Activated CD4-positive, alpha-beta T cell treated with anti-CD3 and anti-CD28 coated beads, Interleukin-2, amount 10 ng/mL, durations not matched to agents 24 days and 14 days (primary cell): ENCODE results near the gene B3GALT2. TPM values are rescaled to one million over a fixed set of nuclear protein-coding genes. Genes with fewer than 3 reads are reported as not detected.
"Not testable (repeated sequence)": the region's sequence is repeated elsewhere in the genome, so short reads cannot be mapped to it uniquely, and the experiment has no call there.

Experiments
- DNase-seq: peaks from one replicate; pipeline ENCODE4 v3.0.0; 2022
- H3K27ac Mint-ChIP-seq: one replicate; pipeline ENCODE4 v1.8.0; 2022; ENCODE audit warnings: mild to moderate bottlenecking, mixed read lengths
- H3K27me3 Mint-ChIP-seq: one replicate; pipeline ENCODE4 v1.8.0; 2022; ENCODE audit warnings: mixed read lengths
- H3K36me3 Mint-ChIP-seq: one replicate; pipeline ENCODE4 v1.8.0; 2022; ENCODE audit warnings: low read depth, mild to moderate bottlenecking, mixed read lengths
- H3K4me1 Mint-ChIP-seq: one replicate; pipeline ENCODE4 v1.8.0; 2021; ENCODE audit warnings: mixed read lengths
- H3K4me3 Mint-ChIP-seq: one replicate; pipeline ENCODE4 v1.8.0; 2022; ENCODE audit warnings: mild to moderate bottlenecking, moderate library complexity, mixed read lengths
- H3K9me3 Mint-ChIP-seq: one replicate; pipeline ENCODE4 v1.8.0; 2021; ENCODE audit warnings: mixed read lengths
- intact Hi-C: fragments of 100-400 bp; cut with micrococcal nuclease; formaldehyde crosslinking; loops from one replicate; pipeline ENCODE4 v1.15.1; 2023
- total RNA-seq: library from RNA; stranded (reverse); gene quantifications from 2 replicates; pipeline ENCODE4 v1.2.3, GENCODE V29; 2022

The B3GALT2 gene
- total RNA-seq, 1 donor from 2014 or later = 0.09 TPM

- Mint-ChIP-seq H3K27me3 (no peaks in the 10 kb centered on the region), H3K36me3 (peaks cover 40% of the 10 kb centered on the region), H3K9me3 (peaks cover 3% of the 10 kb centered on the region), H3K4me1 (peaks cover 21% of the 10 kb centered on the region), H3K4me3 (no peak overlapping the region), H3K27ac (no peak overlapping the region)
- intact Hi-C loops = no loop called here
- no peak for DNase-seq
These were observed 6.2 kb upstream of the B3GALT2 start for GRCh38 chr1:193192586-193192985.

- Mint-ChIP-seq H3K36me3 (peaks cover 30% of the 10 kb centered on the region), H3K9me3 (no peaks in the 10 kb centered on the region), H3K4me1 (peaks cover 22% of the 10 kb centered on the region), H3K27me3 (no peaks in the 10 kb centered on the region), H3K27ac (no peak overlapping the region), H3K4me3 (no peak overlapping the region)
- DNase-seq = no peak
- intact Hi-C loops = no loop called here
These were observed 3.8 kb upstream of the B3GALT2 start for GRCh38 chr1:193190096-193190744.

DNA sequence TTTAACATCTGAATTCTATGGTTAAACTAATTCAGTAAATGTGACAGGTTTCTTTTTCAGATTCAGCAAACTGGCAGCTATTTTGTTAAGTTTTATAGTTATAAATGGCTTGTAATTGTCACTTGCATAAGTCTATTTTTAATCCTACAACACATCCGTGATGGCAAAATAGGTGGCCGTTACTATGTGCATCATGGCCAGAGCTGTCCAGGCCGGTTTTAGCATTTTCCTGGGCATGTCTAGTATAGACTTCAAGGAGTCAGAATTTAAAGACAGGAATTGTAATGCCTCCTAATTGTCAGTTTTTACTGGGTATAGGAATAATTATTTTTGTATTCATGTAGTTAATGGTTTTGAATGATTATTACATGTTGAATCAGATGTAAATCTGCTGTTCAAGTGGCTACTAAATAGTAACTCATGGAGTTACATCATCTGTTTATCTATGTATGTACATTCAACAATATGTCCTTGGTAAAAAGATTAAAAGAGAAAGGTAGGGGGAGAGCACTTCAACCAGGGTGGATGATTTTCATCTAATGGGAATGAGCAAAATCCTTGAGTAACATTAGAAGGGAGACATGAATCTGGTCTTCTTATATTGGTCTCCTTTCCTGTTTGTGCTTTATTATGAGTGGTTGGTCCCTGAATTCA, 3.2 kb upstream of the B3GALT2 start:
- DNase-seq = no peak
- no peaks in the 10 kb centered on the region for H3K9me3 Mint-ChIP-seq
- H3K27me3 Mint-ChIP-seq = no peaks in the 10 kb centered on the region
- H3K4me3 Mint-ChIP-seq = no peak overlapping the region
- H3K4me1 Mint-ChIP-seq = peaks cover 21% of the 10 kb centered on the region
- peaks cover 27% of the 10 kb centered on the region for H3K36me3 Mint-ChIP-seq
- intact Hi-C loops = loop anchor here (10.0 kb wide), 2 partner anchors 155 to 905 kb away; no protein-coding TSS in a partner anchor
- no peak overlapping the region for H3K27ac Mint-ChIP-seq

- H3K9me3 Mint-ChIP-seq, H3K27ac Mint-ChIP-seq, DNase-seq, H3K27me3 Mint-ChIP-seq, H3K4me3 Mint-ChIP-seq: not testable (repeated sequence)
- Mint-ChIP-seq H3K4me1 (peaks cover 24% of the 10 kb centered on the region), H3K36me3 (peaks cover 23% of the 10 kb centered on the region)
- intact Hi-C loops = loop anchor here (10.0 kb wide), 2 partner anchors 156 to 906 kb away; no protein-coding TSS in a partner anchor
These were observed 2.5 kb upstream of the B3GALT2 start for GRCh38 chr1:193188915-193189314.

- H3K27me3 Mint-ChIP-seq = no peaks in the 10 kb centered on the region
- DNase-seq = no peak
- H3K4me3 Mint-ChIP-seq = no peak overlapping the region
- intact Hi-C loops = loop anchor here (10.0 kb wide), 2 partner anchors 158 to 908 kb away; no protein-coding TSS in a partner anchor
- no peaks in the 10 kb centered on the region for H3K9me3 Mint-ChIP-seq
- H3K4me1 Mint-ChIP-seq = peaks cover 29% of the 10 kb centered on the region
- H3K36me3 Mint-ChIP-seq = peaks cover 8% of the 10 kb centered on the region
- no peak overlapping the region for H3K27ac Mint-ChIP-seq
These were observed 701 bp upstream of the B3GALT2 start for GRCh38 chr1:193187114-193187513.

GRCh38 chr1:193185211-193185610, 1.2 kb downstream of the B3GALT2 start:
- Mint-ChIP-seq H3K4me3 (peak overlapping the region; percentile 69), H3K27me3 (no peaks in the 10 kb centered on the region), H3K4me1 (peaks cover 27% of the 10 kb centered on the region), H3K9me3 (no peaks in the 10 kb centered on the region), H3K36me3 (no peaks in the 10 kb centered on the region), H3K27ac (no peak overlapping the region)
- DNase-seq = no peak
- intact Hi-C loops = loop anchor here (10.0 kb wide), 2 partner anchors 160 to 910 kb away; no protein-coding TSS in a partner anchor

GRCh38 chr1:193184776-193185175, 1.6 kb downstream of the B3GALT2 start:
- H3K4me3 Mint-ChIP-seq = peak overlapping the region; percentile 37
- no peaks in the 10 kb centered on the region for H3K9me3 Mint-ChIP-seq
- intact Hi-C loops = loop anchor here (10.0 kb wide), 2 partner anchors 160 to 910 kb away; no protein-coding TSS in a partner anchor
- no peak overlapping the region for H3K27ac Mint-ChIP-seq
- H3K27me3 Mint-ChIP-seq = no peaks in the 10 kb centered on the region
- DNase-seq = no peak
- H3K36me3 Mint-ChIP-seq = no peaks in the 10 kb centered on the region
- peaks cover 26% of the 10 kb centered on the region for H3K4me1 Mint-ChIP-seq

DNA sequence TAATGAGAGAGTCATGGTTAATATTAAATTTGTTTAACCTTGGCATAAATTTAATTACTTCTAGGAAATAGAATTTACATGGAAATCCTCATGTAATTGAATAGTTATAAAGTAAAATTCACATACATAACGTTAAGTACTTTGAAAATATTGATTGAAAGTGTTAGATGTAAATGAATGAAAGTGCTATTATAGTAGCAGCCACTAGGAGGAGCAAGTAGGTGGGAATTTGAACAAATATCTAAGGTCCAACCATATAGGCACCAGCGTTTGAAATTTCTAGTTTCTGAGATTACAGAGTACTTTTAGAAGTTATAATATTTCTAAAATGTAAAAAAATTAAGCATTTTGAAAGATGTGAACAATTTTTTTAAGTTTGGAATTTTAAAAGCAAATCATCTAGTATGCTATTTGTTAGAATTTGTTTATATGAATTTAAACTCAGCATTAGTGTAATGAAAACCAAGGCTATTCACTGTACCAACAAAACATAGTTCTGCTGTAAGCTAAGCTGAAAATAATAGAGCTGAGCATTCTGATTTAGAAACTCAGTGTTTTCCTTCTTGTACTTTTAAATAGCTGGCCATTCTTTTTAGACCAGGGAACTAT, 3.3 kb downstream of the B3GALT2 start:
- Mint-ChIP-seq H3K36me3 (no peaks in the 10 kb centered on the region), H3K4me3 (no peak overlapping the region), H3K27me3 (no peaks in the 10 kb centered on the region), H3K4me1 (peaks cover 23% of the 10 kb centered on the region), H3K9me3 (no peaks in the 10 kb centered on the region), H3K27ac (no peak overlapping the region)
- DNase-seq = peak; percentile 76
- intact Hi-C loops = loop anchor here (1.0 to 10.0 kb wide), 3 partner anchors 162 to 1112 kb away; no protein-coding TSS in a partner anchor

- H3K27me3 Mint-ChIP-seq = no peaks in the 10 kb centered on the region
- no peak for DNase-seq
- no peak overlapping the region for H3K4me3 Mint-ChIP-seq
- intact Hi-C loops = loop anchor here (10.0 kb wide), 2 partner anchors 163 to 913 kb away; no protein-coding TSS in a partner anchor
- H3K4me1 Mint-ChIP-seq = peaks cover 25% of the 10 kb centered on the region
- H3K36me3 Mint-ChIP-seq = peaks cover 3% of the 10 kb centered on the region
- no peak overlapping the region for H3K27ac Mint-ChIP-seq
- H3K9me3 Mint-ChIP-seq = no peaks in the 10 kb centered on the region
These were observed 4.4 kb downstream of the B3GALT2 start for GRCh38 chr1:193181985-193182384.

GRCh38 chr1:193181536-193181935, 4.9 kb downstream of the B3GALT2 start:
- H3K27me3 Mint-ChIP-seq = no peaks in the 10 kb centered on the region
- H3K4me1 Mint-ChIP-seq = peaks cover 23% of the 10 kb centered on the region
- intact Hi-C loops = loop anchor here (10.0 kb wide), 2 partner anchors 163 to 913 kb away; no protein-coding TSS in a partner anchor
- DNase-seq = no peak
- H3K27ac Mint-ChIP-seq = no peak overlapping the region
- H3K9me3 Mint-ChIP-seq = no peaks in the 10 kb centered on the region
- peaks cover 6% of the 10 kb centered on the region for H3K36me3 Mint-ChIP-seq
- H3K4me3 Mint-ChIP-seq = no peak overlapping the region

GRCh38 chr1:193179094-193179493, 7.3 kb downstream of the B3GALT2 start:
- peaks cover 12% of the 10 kb centered on the region for H3K36me3 Mint-ChIP-seq
- H3K4me1 Mint-ChIP-seq = peaks cover 8% of the 10 kb centered on the region

DNA sequence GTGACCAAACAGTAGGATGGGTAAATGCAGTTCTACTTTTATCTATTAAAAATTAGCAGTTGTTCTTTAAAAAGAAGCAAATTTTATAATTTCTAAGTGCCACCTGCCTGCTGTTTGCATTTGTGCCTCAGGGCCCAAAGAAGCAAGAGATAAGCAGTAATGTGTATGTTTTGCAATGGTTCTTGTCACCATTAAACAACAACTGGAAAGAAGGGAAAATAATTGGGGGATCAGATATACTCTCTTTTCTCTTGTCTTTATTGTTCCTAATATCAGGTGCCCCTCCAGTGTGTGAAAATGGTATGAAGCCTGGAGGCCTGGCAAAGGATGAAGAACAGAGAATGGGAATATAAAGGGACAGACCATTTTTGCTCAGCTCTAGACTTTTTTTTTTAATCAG, 9.6 kb downstream of the B3GALT2 start:
- peaks cover 21% of the 10 kb centered on the region for H3K36me3 Mint-ChIP-seq
- H3K27ac Mint-ChIP-seq = no peak overlapping the region
- H3K4me3 Mint-ChIP-seq = no peak overlapping the region
- H3K4me1 Mint-ChIP-seq = peaks cover 6% of the 10 kb centered on the region
- no peaks in the 10 kb centered on the region for H3K27me3 Mint-ChIP-seq
- no peaks in the 10 kb centered on the region for H3K9me3 Mint-ChIP-seq
- DNase-seq = no peak
- intact Hi-C loops = no loop called here

More at GRCh38 chr1:193179094-193179493, 7.3 kb downstream of the B3GALT2 start:
- Mint-ChIP-seq H3K27me3 (no peaks in the 10 kb centered on the region), H3K9me3 (no peaks in the 10 kb centered on the region), H3K27ac (no peak overlapping the region), H3K4me3 (no peak overlapping the region)
- DNase-seq = no peak
- intact Hi-C loops = no loop called here

- peaks cover 24% of the 10 kb centered on the region for H3K36me3 Mint-ChIP-seq
- no peaks in the 10 kb centered on the region for H3K27me3 Mint-ChIP-seq
- intact Hi-C loops = no loop called here
- H3K4me3 Mint-ChIP-seq = no peak overlapping the region
- no peak overlapping the region for H3K27ac Mint-ChIP-seq
- H3K9me3 Mint-ChIP-seq = no peaks in the 10 kb centered on the region
- peaks cover 6% of the 10 kb centered on the region for H3K4me1 Mint-ChIP-seq
- no peak for DNase-seq
These were observed 10.3 kb downstream of the B3GALT2 start for GRCh38 chr1:193176113-193176512.

GRCh38 chr1:193157360-193157759, 29.1 kb downstream of the B3GALT2 start:
- Mint-ChIP-seq H3K27ac (no peak overlapping the region), H3K4me3 (no peak overlapping the region), H3K27me3 (no peaks in the 10 kb centered on the region), H3K9me3 (no peaks in the 10 kb centered on the region), H3K36me3 (peaks cover 19% of the 10 kb centered on the region), H3K4me1 (peaks cover 11% of the 10 kb centered on the region)
- no peak for DNase-seq
- intact Hi-C loops = no loop called here
